SK-N-SH (cell line): Measurements from ENCODE around the gene IQSEC1. TPM values are rescaled to one million over a fixed set of nuclear protein-coding genes. Genes with fewer than 3 reads are reported as not detected.
A peak's percentile ranks its signal among the peaks of the same experiment; 100 is the strongest.

Experiments used
- CTCF ChIA-PET: fragments of 300-600, 350-600 bp; formaldehyde crosslinking; extraction: SDS; loops from one replicate; lab custom pipeline; 2021; lab: Yijun Ruan, JAX
- POLR2A ChIA-PET: fragments of 350-600 bp; sonication (Branson Sonifier 250); formaldehyde crosslinking; extraction: SDS; loops from one replicate; lab custom pipeline; 2020; ENCODE audit warnings: antibody characterized with exemption, inconsistent platforms; lab: Yijun Ruan, JAX
- DNase-seq: peaks from one replicate; pipeline ENCODE4 v3.0.0; 2012
- H2AFZ ChIP-seq: fragments of 200-600 bp; sonication (generic); 2 replicates; pipeline ENCODE4 v1.8.1; 2016; ENCODE audit warnings: antibody characterized with exemption, mild to moderate bottlenecking, low read depth
- H3F3A ChIP-seq: fragments of 200-600 bp; sonication (generic); replicated peaks from 2 replicates; pipeline ENCODE3; 2016; ENCODE audit warnings: antibody characterized with exemption, mild to moderate bottlenecking; ENCODE audit not compliant: insufficient read depth
- H3K27ac ChIP-seq, 2 experiments: fragments of 200-500 bp in 1 of 2; fragments of 200-600 bp in 1 of 2; sonication (Bioruptor generic) in 1 of 2; sonication (generic), shearing (Covaris generic) in 1 of 2; 2 replicates each; pipeline versions ENCODE4 v1.5.1 to v1.6.1; 2014 to 2016; ENCODE audit warnings: low read depth in 2 of 2, inconsistent platforms in 1 of 2, low read length in 1 of 2, mild to moderate bottlenecking in 1 of 2, mixed read lengths in 1 of 2
- H3K27me3 ChIP-seq: fragments of 200-600 bp; sonication (generic), shearing (Covaris generic); 2 replicates; pipeline ENCODE4 v1.6.1; 2016; ENCODE audit warnings: mixed run types; ENCODE audit not compliant: insufficient read depth
- H3K36me3 ChIP-seq, 2 experiments: fragments of 200-500 bp in 1 of 2; fragments of 200-600 bp in 1 of 2; sonication (Bioruptor generic) in 1 of 2; sonication (generic) in 1 of 2; replicated peaks in 1 of 2; 2 replicates each; pipeline versions ENCODE3 to v1.5.1; 2014 to 2016; ENCODE audit warnings: low read length in 1 of 2, mild to moderate bottlenecking in 1 of 2; ENCODE audit not compliant: insufficient read depth in 2 of 2, control insufficient read depth in 1 of 2
- H3K4me1 ChIP-seq, 2 experiments: fragments of 200-500 bp in 1 of 2; fragments of 200-600 bp in 1 of 2; sonication (Bioruptor generic) in 1 of 2; sonication (generic), shearing (Covaris generic) in 1 of 2; 2 replicates each; pipeline versions ENCODE4 v1.5.1 to v1.6.1; 2014 to 2016; ENCODE audit warnings: low read depth in 1 of 2, low read length in 1 of 2, mixed run types in 1 of 2; ENCODE audit not compliant: insufficient read depth in 2 of 2, control insufficient read depth in 1 of 2
- H3K4me2 ChIP-seq: fragments of 200-600 bp; sonication (generic), shearing (Covaris generic); 2 replicates; pipeline ENCODE4 v1.6.1; 2017; ENCODE audit warnings: mixed run types
- H3K4me3 ChIP-seq, 2 experiments: fragments of 200-500 bp in 1 of 2; fragments of 200-600 bp in 1 of 2; sonication (Bioruptor generic) in 1 of 2; sonication (generic), shearing (Covaris generic) in 1 of 2; 2 replicates each; pipeline versions ENCODE4 v1.5.1 to v1.8.1; 2014 to 2016; ENCODE audit warnings: low read depth in 2 of 2, inconsistent platforms in 1 of 2, low read length in 1 of 2, mild to moderate bottlenecking in 1 of 2, mixed read lengths in 1 of 2, moderate library complexity in 1 of 2
- H3K79me2 ChIP-seq: fragments of 200-600 bp; sonication (generic); 2 replicates; pipeline ENCODE4 v1.8.1; 2017; ENCODE audit warnings: mild to moderate bottlenecking; ENCODE audit not compliant: insufficient read depth
- H3K9ac ChIP-seq: fragments of 200-600 bp; sonication (generic); 2 replicates; pipeline ENCODE4 v1.6.1; 2017; ENCODE audit warnings: mixed run types
- H3K9me2 ChIP-seq: fragments of 200-600 bp; sonication (generic); 2 replicates; pipeline ENCODE4 v1.6.1; 2017; ENCODE audit warnings: mixed run types
- H3K9me3 ChIP-seq: fragments of 200-600 bp; sonication (generic); 2 replicates; pipeline ENCODE4 v1.6.1; 2017; ENCODE audit warnings: mixed run types, mild to moderate bottlenecking, moderate library complexity
- H4K20me1 ChIP-seq: fragments of 200-600 bp; sonication (generic); 2 replicates; pipeline ENCODE4 v1.6.1; 2017; ENCODE audit warnings: mild to moderate bottlenecking, mixed run types; ENCODE audit not compliant: insufficient read depth
- CHD2 ChIP-seq: fragments of 150-350 bp; IDR thresholded peaks from 2 replicates; pipeline ENCODE4 v1.6.1; 2018; ENCODE audit warnings: low read length; ENCODE audit not compliant: partially characterized antibody
- EZH2phosphoT487 ChIP-seq: fragments of 200-600 bp; sonication (generic); IDR thresholded peaks from 2 replicates; pipeline ENCODE4 v1.6.1; 2017; ENCODE audit warnings: low read depth, mixed run types, mild to moderate bottlenecking, antibody characterized with exemption, moderate library complexity, borderline replicate concordance
- FOXJ3 ChIP-seq: sonication (generic); formaldehyde crosslinking; IDR thresholded peaks from 2 replicates; pipeline ENCODE4 v1.5.1; 2020; ENCODE audit warnings: mild to moderate bottlenecking, missing genetic modification reagents
- FOXM1 ChIP-seq: IDR thresholded peaks from 2 replicates; pipeline ENCODE4 v1.4.0; 2012; ENCODE audit warnings: low read depth, mild to moderate bottlenecking
- GABPA ChIP-seq: IDR thresholded peaks from 2 replicates; pipeline ENCODE4 v1.4.0; 2012; ENCODE audit warnings: low read depth, mild to moderate bottlenecking
- GATA2 ChIP-seq: sonication (generic); formaldehyde crosslinking; IDR thresholded peaks from 2 replicates; pipeline ENCODE4 v1.5.0; 2020; ENCODE audit warnings: mild to moderate bottlenecking, missing genetic modification reagents
- JUND ChIP-seq: IDR thresholded peaks from 2 replicates; pipeline ENCODE4 v1.4.0; 2012
- MAX ChIP-seq: IDR thresholded peaks from 2 replicates; pipeline ENCODE4 v1.4.0; 2012; ENCODE audit warnings: low read depth
- MXI1 ChIP-seq: IDR thresholded peaks from 2 replicates; pipeline ENCODE4 v1.6.1; 2012; ENCODE audit warnings: mild to moderate bottlenecking, low read depth, low read length, improper control_type of control experiment
- RCOR1 ChIP-seq: fragments of 150-350 bp; IDR thresholded peaks from 2 replicates; pipeline ENCODE4 v1.6.1; 2017; ENCODE audit warnings: antibody characterized with exemption, low read length
- RFX5 ChIP-seq: IDR thresholded peaks from 2 replicates; pipeline ENCODE4 v1.6.1; 2012; ENCODE audit warnings: mild to moderate bottlenecking, improper control_type of control experiment, low read length
- RXRA ChIP-seq: IDR thresholded peaks from 2 replicates; pipeline ENCODE4 v1.4.0; 2012; ENCODE audit warnings: low read depth, mild to moderate bottlenecking, borderline replicate concordance
- SMC3 ChIP-seq: IDR thresholded peaks from 2 replicates; pipeline ENCODE4 v1.6.1; 2012; ENCODE audit warnings: low read depth, low read length, improper control_type of control experiment
- TEAD4 ChIP-seq: IDR thresholded peaks from 2 replicates; pipeline ENCODE4 v1.4.0; 2012; ENCODE audit warnings: mild to moderate bottlenecking, borderline replicate concordance; ENCODE audit not compliant: insufficient read depth
- USF1 ChIP-seq: IDR thresholded peaks from 2 replicates; pipeline ENCODE4 v1.4.0; 2012; ENCODE audit warnings: low read depth, borderline replicate concordance
- WGBS: methylation state at CpG from one replicate; pipeline ENCODE4 v1.1.6; 2017; ENCODE audit warnings: low lambda C conversion rate; 5-methylcytosine and 5-hydroxymethylcytosine counted together
- polyA plus RNA-seq, 3 experiments: library from polyadenylated mRNA; depleted of rRNA; stranded (reverse); fragments of >200 nt; gene quantifications; 2 replicates each; pipeline ENCODE4 v1.2.3, GENCODE V29; 2012

IQSEC1 gene
- polyA plus RNA-seq, 1 of the 3 experiments (the other 2 are of a cell fraction) = 6.2 TPM

GRCh38 chr3:13022348-13023234 lies 50.6 kb downstream of the IQSEC1 start (continued):
- TF ChIP-seq CHD2 (peak; percentile 88), RXRA (no peak), FOXJ3 (CRISPR knock-in tag) (no peak), RCOR1 (no peak), SMC3 (peak; percentile 26; the same call in 1 of the 2 replicates), JUND (no peak; the same call in 1 of the 2 replicates), MAX (peak; percentile 70; the same call in 1 of the 2 replicates), GABPA (no peak), FOXM1 (no peak), EZH2phosphoT487 (no peak), TEAD4 (no peak), USF1 (0 out of 2 replicates have a peak, but pooled peaks have one; percentile 17), GATA2 (no peak)

- CTCF ChIA-PET = interaction anchor here (1.1 to 2.1 kb wide), 4 partner anchors 26 to 627 kb away, joined by 3 to 6 read pairs (median 4); no protein-coding TSS in a partner anchor
Observed at GRCh38 chr3:13021141-13022114, 51.8 kb downstream of the IQSEC1 start.

More at GRCh38 chr3:13021141-13022114, 51.8 kb downstream of the IQSEC1 start:
- H3K4me1 ChIP-seq = peaks cover 37 to 76% of the 10 kb centered on the region in 2 experiments
- peaks cover 3% of the 10 kb centered on the region for H3F3A ChIP-seq
- peak overlapping the region; percentile 29 to 49; a peak in 3 of 4 replicates for H3K4me3 ChIP-seq
- H4K20me1 ChIP-seq = no peaks in the 10 kb centered on the region
- peak overlapping the region; percentile 48 to 93; a peak in 3 of 4 replicates for H3K27ac ChIP-seq
- no peaks in the 10 kb centered on the region for H3K79me2 ChIP-seq
- H3K9me3 ChIP-seq = no peaks in the 10 kb centered on the region
- POLR2A ChIA-PET = interaction anchor here (1.5 to 1.6 kb wide), 2 partner anchors 9 to 27 kb away, joined by 3 read pairs; no protein-coding TSS in a partner anchor
- H3K4me2 ChIP-seq = peak overlapping the region; percentile 83
- peak overlapping the region; percentile 56; the same call in 1 of the 2 replicates for H2AFZ ChIP-seq
- DNase-seq = peak; percentile 65
- no peaks in the 10 kb centered on the region for H3K36me3 ChIP-seq
- H3K27me3 ChIP-seq = no peaks in the 10 kb centered on the region
- 76% methylated on average over 25 of the region's 32 CpGs for WGBS
- no peaks in the 10 kb centered on the region for H3K9me2 ChIP-seq
- peak overlapping the region; percentile 29; the same call in 1 of the 2 replicates for H3K9ac ChIP-seq
- TF ChIP-seq FOXJ3 (CRISPR knock-in tag) = 0 out of 2 replicates have a peak, but pooled peaks have one; percentile 50
- TF ChIP-seq MXI1 = peak; percentile 39; the same call in 1 of the 2 replicates
- no peak for TF ChIP-seq RFX5
